AG09309 (cell line): ENCODE results near the gene SCLT1.

Experiments
- DNase-seq: peaks from one replicate; pipeline ENCODE4 v3.0.0-alpha.2; 2010; ENCODE audit warnings: low read depth
- H3K4me3 ChIP-seq: 2 replicates; pipeline ENCODE4 v1.5.1; 2011; ENCODE audit warnings: mild to moderate bottlenecking, low read depth, low read length, moderate library complexity; ENCODE audit not compliant: control insufficient read depth
- CTCF ChIP-seq: IDR thresholded peaks from 2 replicates; pipeline ENCODE4 v1.5.1; 2011; ENCODE audit warnings: mild to moderate bottlenecking, low read depth, low read length, inconsistent platforms; ENCODE audit not compliant: insufficient read depth, control insufficient read depth; ENCODE audit errors: missing control alignments

SCLT1 gene

GRCh38 chr4:128846063-128846462, 247.3 kb downstream of the SCLT1 start:
- DNase-seq, result no peak
- no peak overlapping the region for H3K4me3 ChIP-seq
- TF ChIP-seq CTCF, result no peak

GRCh38 chr4:128844931-128845330, 248.4 kb downstream of the SCLT1 start:
- DNase-seq, result no peak
- TF ChIP-seq CTCF, result no peak

GRCh38 chr4:128841402-128841801, 251.9 kb downstream of the SCLT1 start:
- no peak for TF ChIP-seq CTCF
- no peak overlapping the region for H3K4me3 ChIP-seq
- no peak for DNase-seq

More at GRCh38 chr4:128844931-128845330, 248.4 kb downstream of the SCLT1 start:
- H3K4me3 ChIP-seq, result no peak overlapping the region

GRCh38 chr4:128840711-128841318, 252.5 kb downstream of the SCLT1 start:
- DNase-seq, result no peak
- no peak overlapping the region for H3K4me3 ChIP-seq
- TF ChIP-seq CTCF, result no peak

GRCh38 chr4:128837679-128838078, 255.7 kb downstream of the SCLT1 start:
- no peak overlapping the region for H3K4me3 ChIP-seq
- no peak for TF ChIP-seq CTCF
- no peak for DNase-seq

GRCh38 chr4:128837198-128837597, 256.1 kb downstream of the SCLT1 start:
- no peak for TF ChIP-seq CTCF
- H3K4me3 ChIP-seq, result no peak overlapping the region
- no peak for DNase-seq
